Myometrial cell (primary cell): ENCODE data around the gene QRFPR. TPM values are rescaled to one million over a fixed set of nuclear protein-coding genes. Genes with fewer than 3 reads are reported as not detected.

Experiments used
- total RNA-seq: library from RNA; depleted of rRNA; stranded (reverse); fragments of >200 nt; gene quantifications from 2 replicates; pipeline ENCODE4 v1.2.3, GENCODE V29; 2015

QRFPR gene
- not detected in 2 replicates for total RNA-seq

GRCh38 chr4:121380776-121381462, at the start of gene QRFPR:
QRFPR (minus strand) TSS chr4:121381018; CDS start chr4:121380647, 371 bp downstream.

Other genes starting within 250 kb of the QRFPR start
- gene TNIP3, start 216.7 kb downstream of the QRFPR start, total RNA-seq, result 0.18 TPM in 1 of 2 replicates, not detected in the other